Measurements from ENCODE around the gene PAXIP1. TPM values are rescaled to one million over a fixed set of nuclear protein-coding genes. Genes with fewer than 3 reads are reported as not detected.

Gene PAXIP1
- total RNA-seq, 1 experiment from 2014 or later = 32.6 TPM

- Histone ChIP-seq H2AFZ (ENCODE audit: low read length) (no peak overlapping the region), H2AK5ac (ENCODE audit: insufficient read length, low read length) (no peak overlapping the region), H3K79me1 (ENCODE audit: insufficient read depth, low read depth, low read length, poor library complexity, severe bottlenecking) (no peaks in the 10 kb centered on the region), H3K27me3 (ENCODE audit: insufficient read depth, low read length) (no peaks in the 10 kb centered on the region), H3T11ph (ENCODE audit: low read length) (no peak overlapping the region), H3K23me2 (ENCODE audit: insufficient read length, low read depth, low read length, poor library complexity, severe bottlenecking) (no peaks in the 10 kb centered on the region), H3K4ac (ENCODE audit: low read depth, low read length) (no peak overlapping the region), H3K4me2 (ENCODE audit: insufficient read depth, insufficient read length, low read length) (no peak overlapping the region), H4K20me1 (ENCODE audit: control insufficient read depth, insufficient read depth, insufficient read length) (no peaks in the 10 kb centered on the region), H4K91ac (ENCODE audit: insufficient read length, low read depth, low read length) (no peak overlapping the region), H2BK120ac (ENCODE audit: low read depth, low read length, poor library complexity, severe bottlenecking) (no peak overlapping the region), H2BK5ac (ENCODE audit: insufficient read length, low read length) (no peak overlapping the region), H3K9me3 (ENCODE audit: control insufficient read depth, low read depth, low read length) (no peaks in the 10 kb centered on the region), H3K27ac (ENCODE audit: insufficient read length, low read depth, low read length) (no peak overlapping the region), H3K9ac (ENCODE audit: extremely low read depth, insufficient read length, low read length) (no peak overlapping the region), H4K8ac (replicated peaks; ENCODE audit: insufficient read length, low read depth, low read length) (no peak overlapping the region), H2BK20ac (ENCODE audit: low read depth, low read length, poor library complexity, severe bottlenecking) (no peak overlapping the region), H2BK12ac (ENCODE audit: insufficient read length, low read depth, low read length) (no peak overlapping the region), H3K18ac (ENCODE audit: insufficient read length, low read depth, low read length) (no peak overlapping the region), H3K79me2 (ENCODE audit: insufficient read depth, low read length) (no peaks in the 10 kb centered on the region), H3K4me1 (ENCODE audit: insufficient read depth, low read length) (no peaks in the 10 kb centered on the region), H4K5ac (ENCODE audit: insufficient read length, low read depth, low read length) (no peak overlapping the region), H2BK15ac (ENCODE audit: low read depth, low read length) (no peak overlapping the region), H3K23ac (ENCODE audit: insufficient read length, low read depth, low read length) (no peak overlapping the region), H3K14ac (ENCODE audit: insufficient read depth, low read length) (no peak overlapping the region), H3K56ac (ENCODE audit: insufficient read length, low read depth, low read length) (no peak overlapping the region)
- Mint-ChIP-seq H3K4me1 (peaks cover 5 to 6% of the 10 kb centered on the region in 2 experiments; a peak in 3 of 4 replicates), H3K4me3 (no peak overlapping the region), H3K27ac (no peak overlapping the region), H3K27me3 (ENCODE audit: low read depth) (peaks cover 6% of the 10 kb centered on the region), H3K36me3 (ENCODE audit: insufficient read depth in 1 of 3, low read depth in 3 of 3) (peaks cover 0 to 11% (median 0%) of the 10 kb centered on the region in 3 experiments; a peak in 2 of 7 replicates), H3K9me3 (peaks cover 18 to 20% of the 10 kb centered on the region in 2 experiments)
- TF ChIP-seq, protein P1, sequence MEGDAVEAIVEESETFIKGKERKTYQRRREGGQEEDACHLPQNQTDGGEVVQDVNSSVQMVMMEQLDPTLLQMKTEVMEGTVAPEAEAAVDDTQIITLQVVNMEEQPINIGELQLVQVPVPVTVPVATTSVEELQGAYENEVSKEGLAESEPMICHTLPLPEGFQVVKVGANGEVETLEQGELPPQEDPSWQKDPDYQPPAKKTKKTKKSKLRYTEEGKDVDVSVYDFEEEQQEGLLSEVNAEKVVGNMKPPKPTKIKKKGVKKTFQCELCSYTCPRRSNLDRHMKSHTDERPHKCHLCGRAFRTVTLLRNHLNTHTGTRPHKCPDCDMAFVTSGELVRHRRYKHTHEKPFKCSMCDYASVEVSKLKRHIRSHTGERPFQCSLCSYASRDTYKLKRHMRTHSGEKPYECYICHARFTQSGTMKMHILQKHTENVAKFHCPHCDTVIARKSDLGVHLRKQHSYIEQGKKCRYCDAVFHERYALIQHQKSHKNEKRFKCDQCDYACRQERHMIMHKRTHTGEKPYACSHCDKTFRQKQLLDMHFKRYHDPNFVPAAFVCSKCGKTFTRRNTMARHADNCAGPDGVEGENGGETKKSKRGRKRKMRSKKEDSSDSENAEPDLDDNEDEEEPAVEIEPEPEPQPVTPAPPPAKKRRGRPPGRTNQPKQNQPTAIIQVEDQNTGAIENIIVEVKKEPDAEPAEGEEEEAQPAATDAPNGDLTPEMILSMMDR (conservative IDR thresholded peaks at IDR 0.05) = no peak
- no peak for DNase-seq
- no CpG with 5 or more reads among the region's 14 CpGs for WGBS (ENCODE audit: extremely low coverage, insufficient read length, low lambda C conversion rate)
These were observed 99.7 kb downstream of the PAXIP1 start for GRCh38 chr7:154903083-154903731.
